GM06990 (cell line): ENCODE results near the gene ZNF341.

Experiments used
- DNase-seq: peaks from one replicate; pipeline ENCODE4 v3.0.0-alpha.2; 2011; ENCODE audit not compliant: insufficient read length; ENCODE audit errors: extremely low read depth
- H3K27me3 ChIP-seq: replicated peaks from 2 replicates; pipeline ENCODE4 v1.6.0; 2011; ENCODE audit warnings: low read length; ENCODE audit not compliant: control insufficient read depth, insufficient read depth
- H3K36me3 ChIP-seq: 2 replicates; pipeline ENCODE4 v1.5.1; 2011; ENCODE audit warnings: low read length; ENCODE audit not compliant: control insufficient read depth, insufficient read depth
- H3K4me3 ChIP-seq: replicated peaks from 2 replicates; pipeline ENCODE4 v1.5.1; 2011; ENCODE audit warnings: low read depth, mild to moderate bottlenecking, control low read depth, low read length
- TF ChIP-seq, protein P1 (sequence below): IDR thresholded peaks from 2 replicates; pipeline ENCODE4 v1.5.1; 2011; ENCODE audit warnings: low read length, control low read depth, mild to moderate bottlenecking, inconsistent platforms; ENCODE audit not compliant: insufficient read depth, poor library complexity, severe bottlenecking

The ZNF341 gene

GRCh38 chr20:33827109-33827508 lies 95.3 kb downstream of the ZNF341 start:
- H3K4me3 ChIP-seq = no peak overlapping the region
- TF ChIP-seq, protein P1, sequence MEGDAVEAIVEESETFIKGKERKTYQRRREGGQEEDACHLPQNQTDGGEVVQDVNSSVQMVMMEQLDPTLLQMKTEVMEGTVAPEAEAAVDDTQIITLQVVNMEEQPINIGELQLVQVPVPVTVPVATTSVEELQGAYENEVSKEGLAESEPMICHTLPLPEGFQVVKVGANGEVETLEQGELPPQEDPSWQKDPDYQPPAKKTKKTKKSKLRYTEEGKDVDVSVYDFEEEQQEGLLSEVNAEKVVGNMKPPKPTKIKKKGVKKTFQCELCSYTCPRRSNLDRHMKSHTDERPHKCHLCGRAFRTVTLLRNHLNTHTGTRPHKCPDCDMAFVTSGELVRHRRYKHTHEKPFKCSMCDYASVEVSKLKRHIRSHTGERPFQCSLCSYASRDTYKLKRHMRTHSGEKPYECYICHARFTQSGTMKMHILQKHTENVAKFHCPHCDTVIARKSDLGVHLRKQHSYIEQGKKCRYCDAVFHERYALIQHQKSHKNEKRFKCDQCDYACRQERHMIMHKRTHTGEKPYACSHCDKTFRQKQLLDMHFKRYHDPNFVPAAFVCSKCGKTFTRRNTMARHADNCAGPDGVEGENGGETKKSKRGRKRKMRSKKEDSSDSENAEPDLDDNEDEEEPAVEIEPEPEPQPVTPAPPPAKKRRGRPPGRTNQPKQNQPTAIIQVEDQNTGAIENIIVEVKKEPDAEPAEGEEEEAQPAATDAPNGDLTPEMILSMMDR = no peak
- H3K27me3 ChIP-seq = no peaks in the 10 kb centered on the region
- peaks cover 6% of the 10 kb centered on the region for H3K36me3 ChIP-seq
- DNase-seq = no peak

- Histone ChIP-seq H3K4me3 (no peak overlapping the region), H3K27me3 (no peaks in the 10 kb centered on the region), H3K36me3 (peaks cover 7% of the 10 kb centered on the region)
- no peak for DNase-seq
- TF ChIP-seq, protein P1 = no peak
These were observed 96.0 kb downstream of the ZNF341 start for GRCh38 chr20:33827634-33828325.

DNA sequence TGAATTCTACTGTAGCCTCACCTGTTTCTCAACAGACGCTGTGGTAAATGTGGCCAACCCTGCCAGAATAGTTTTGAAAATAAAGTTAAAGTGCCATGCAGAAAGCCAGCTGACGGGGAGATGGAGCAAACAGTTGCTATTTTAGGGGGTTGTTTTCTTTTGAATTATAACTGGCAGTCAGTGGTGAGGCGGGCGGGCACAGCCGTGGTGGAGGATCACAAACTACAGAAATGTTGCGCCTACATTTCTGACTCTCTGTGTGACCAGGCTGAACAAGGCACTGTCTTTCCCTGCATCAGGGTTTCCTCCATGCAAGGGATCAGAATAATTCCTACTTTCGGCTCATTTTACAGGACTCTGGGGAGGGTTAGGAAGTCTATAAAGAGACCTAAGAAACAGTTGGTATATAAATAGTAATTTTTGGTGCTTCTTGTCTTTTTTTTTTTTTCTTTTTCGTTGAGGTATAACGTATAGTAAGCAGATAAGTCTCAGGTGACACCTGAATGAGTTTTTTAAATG lies 96.6 kb downstream of the ZNF341 start:
- TF ChIP-seq, protein P1 = no peak
- Histone ChIP-seq H3K4me3 (no peak overlapping the region), H3K36me3 (peaks cover 5% of the 10 kb centered on the region), H3K27me3 (no peaks in the 10 kb centered on the region)
- DNase-seq = no peak

DNA sequence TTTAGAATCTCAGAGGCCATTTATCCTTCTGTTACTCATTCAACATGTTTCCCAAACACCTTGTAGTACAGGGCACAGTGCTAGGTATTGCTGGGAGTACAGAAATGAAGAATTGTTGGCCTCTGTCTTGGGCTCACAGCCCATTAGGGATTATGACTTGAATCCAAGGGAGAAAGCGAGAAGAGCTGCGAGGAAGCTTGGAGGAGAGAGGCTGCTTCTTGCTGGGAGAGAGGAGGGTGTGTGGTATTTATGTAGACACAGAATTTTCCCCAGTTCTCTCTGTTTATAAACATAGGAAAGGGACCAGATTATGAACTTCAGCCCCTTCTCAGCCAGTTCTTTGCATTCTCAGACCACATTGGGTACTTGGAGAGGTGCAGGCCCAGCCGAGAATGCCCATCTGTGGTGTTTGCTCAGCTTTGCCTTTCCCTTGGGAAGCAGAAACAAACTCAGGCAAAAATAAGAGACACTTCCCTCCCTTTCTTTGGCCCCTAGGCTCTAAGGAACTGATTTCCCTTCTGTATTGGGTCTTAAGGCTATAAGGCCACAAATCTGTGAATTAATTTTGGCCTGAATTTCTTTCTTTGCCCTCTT lies 97.3 kb downstream of the ZNF341 start:
- H3K36me3 ChIP-seq = peaks cover 5% of the 10 kb centered on the region

GRCh38 chr20:33829636-33830035 lies 97.8 kb downstream of the ZNF341 start:
- TF ChIP-seq, protein P1 = no peak

More for the DNA sequence above, 97.3 kb downstream of the ZNF341 start:
- Histone ChIP-seq H3K4me3 (no peak overlapping the region), H3K27me3 (no peaks in the 10 kb centered on the region)
- TF ChIP-seq, protein P1 = no peak
- no peak for DNase-seq

GRCh38 chr20:33830371-33830770 lies 98.6 kb downstream of the ZNF341 start:
- Histone ChIP-seq H3K4me3 (no peak overlapping the region), H3K27me3 (no peaks in the 10 kb centered on the region), H3K36me3 (peaks cover 5% of the 10 kb centered on the region)
- TF ChIP-seq, protein P1 = no peak
- DNase-seq = no peak

More at GRCh38 chr20:33829636-33830035, 97.8 kb downstream of the ZNF341 start:
- no peak for DNase-seq
- Histone ChIP-seq H3K36me3 (peaks cover 5% of the 10 kb centered on the region), H3K27me3 (no peaks in the 10 kb centered on the region), H3K4me3 (no peak overlapping the region)
